ENCODE data around the gene TPST2.
A peak's percentile ranks its signal among the peaks of the same experiment; 100 is the strongest.

The TPST2 gene

GRCh38 chr22:26574001-26574723 lies 15.8 kb downstream of the TPST2 start:
- TF ChIP-seq CTCF (IDR thresholded peaks at IDR 0.05; ENCODE audit: low read depth, low read length) = no peak
- no peak for DNase-seq (ENCODE audit: low read depth in 2 of 2)
- H3K4me3 ChIP-seq (replicated peaks in 1 of 2; ENCODE audit: low read depth in 2 of 2, low read length in 2 of 2) = no peak overlapping the region

- no peak overlapping the region for H3K4me3 ChIP-seq (replicated peaks in 1 of 2; ENCODE audit: low read depth in 2 of 2, low read length in 2 of 2)
- DNase-seq (ENCODE audit: low read depth in 2 of 2) = peak; percentile 36 to 62
- TF ChIP-seq CTCF (IDR thresholded peaks at IDR 0.05; ENCODE audit: low read depth, low read length) = no peak
Observed at GRCh38 chr22:26573026-26573662, 16.8 kb downstream of the TPST2 start.

GRCh38 chr22:26570864-26571525 lies 18.9 kb downstream of the TPST2 start:
- no peak for DNase-seq (ENCODE audit: low read depth in 2 of 2)
- no peak for TF ChIP-seq CTCF (IDR thresholded peaks at IDR 0.05; ENCODE audit: low read depth, low read length)
- no peak overlapping the region for H3K4me3 ChIP-seq (replicated peaks in 1 of 2; ENCODE audit: low read depth in 2 of 2, low read length in 2 of 2)

- no peak for DNase-seq (ENCODE audit: low read depth in 2 of 2)
- H3K4me3 ChIP-seq (replicated peaks in 1 of 2; ENCODE audit: low read depth in 2 of 2, low read length in 2 of 2) = no peak overlapping the region
- TF ChIP-seq CTCF (IDR thresholded peaks at IDR 0.05; ENCODE audit: low read depth, low read length) = no peak
Observed at GRCh38 chr22:26570115-26570514, 19.8 kb downstream of the TPST2 start.

GRCh38 chr22:26568207-26568706 lies 21.7 kb downstream of the TPST2 start:
- no peak for TF ChIP-seq CTCF (IDR thresholded peaks at IDR 0.05; ENCODE audit: low read depth, low read length)
- H3K4me3 ChIP-seq (replicated peaks in 1 of 2; ENCODE audit: low read depth in 2 of 2, low read length in 2 of 2) = no peak overlapping the region
- DNase-seq (ENCODE audit: low read depth in 2 of 2) = no peak

- no peak for DNase-seq (ENCODE audit: low read depth in 2 of 2)
- TF ChIP-seq CTCF (IDR thresholded peaks at IDR 0.05; ENCODE audit: low read depth, low read length) = no peak
- no peak overlapping the region for H3K4me3 ChIP-seq (replicated peaks in 1 of 2; ENCODE audit: low read depth in 2 of 2, low read length in 2 of 2)
Observed at GRCh38 chr22:26567610-26568009, 22.3 kb downstream of the TPST2 start.
